Testis (tissue), 3 donors: Measurements from ENCODE around the gene ST8SIA6. TPM values are rescaled to one million over a fixed set of nuclear protein-coding genes. Genes with fewer than 3 reads are reported as not detected.

Source experiments
- DNase-seq: peaks from one replicate; pipeline ENCODE4 v3.0.0-alpha.2; 2019
- H3K27ac ChIP-seq, 2 donors: fragments of 200-600 bp; sonication (generic); one replicate each; pipeline ENCODE4 v1.5.1; 2019
- H3K27me3 ChIP-seq: fragments of 200-600 bp; sonication (generic); one replicate; pipeline ENCODE4 v1.5.1; 2019
- H3K36me3 ChIP-seq: fragments of 200-600 bp; sonication (generic); one replicate; pipeline ENCODE4 v1.5.1; 2017; ENCODE audit warnings: low read depth; ENCODE audit errors: missing control alignments
- H3K4me1 ChIP-seq: fragments of 200-600 bp; sonication (generic); one replicate; pipeline ENCODE4 v1.5.1; 2019
- H3K4me3 ChIP-seq, 2 donors: fragments of 200-600 bp; sonication (generic); one replicate each; pipeline ENCODE4 v1.5.1; 2017 to 2019
- H3K9me3 ChIP-seq: fragments of 200-600 bp; sonication (generic); one replicate; pipeline ENCODE4 v1.5.1; 2017
- POLR2A ChIP-seq: fragments of 450-650 bp; IDR thresholded peaks from one replicate; pipeline ENCODE4 v1.6.1; 2017; ENCODE audit warnings: antibody characterized with exemption, mild to moderate bottlenecking, moderate library complexity
- WGBS, 2 donors: methylation state at CpG; one replicate each; pipeline ENCODE4 v1.1.5; 2018; 5-methylcytosine and 5-hydroxymethylcytosine counted together
- intact Hi-C: fragments of 100-400 bp; cut with DNase I; formaldehyde crosslinking; loops from one replicate; pipeline ENCODE4 v1.15.1; 2023; ENCODE audit warnings: low total_unique reads
- polyA plus RNA-seq: library from polyadenylated mRNA; stranded (reverse); fragments of 350-450 nt; fragmentation: Illumina TruSeq; extraction: RNeasy Lipid Tissue Mini Kit (QIAGEN cat#74804); gene quantifications from one replicate; pipeline ENCODE4 v1.2.3, GENCODE V29; 2014; ENCODE audit warnings: low read depth, low replicate concordance; ENCODE audit not compliant: insufficient read depth
- total RNA-seq, 2 donors: library from RNA; depleted of rRNA; stranded (reverse); fragments of >200 nt; gene quantifications; one replicate each; pipeline ENCODE4 v1.2.3, GENCODE V29; 2016
- TF ChIP-seq, protein P1 (sequence below), 3 experiments: fragments of 450-650 bp in 2 of 3; fragments of 200-600 bp in 1 of 3; sonication (generic) in 1 of 3; IDR thresholded peaks; one replicate each; pipeline ENCODE4 v1.5.1; 2016 to 2019; ENCODE audit warnings: antibody characterized with exemption in 3 of 3, mild to moderate bottlenecking in 2 of 3, moderate library complexity in 1 of 3

The ST8SIA6 gene
- total and polyA plus RNA-seq, 3 donors from 2014 or later = 0.84 to 1.6 (median 0.87) TPM

- intact Hi-C loops = loop anchor here (10.0 kb wide), 1 partner anchor 591 kb away; no protein-coding TSS in a partner anchor
- Histone ChIP-seq H3K27ac (no peak overlapping the region), H3K9me3 (no peaks in the 10 kb centered on the region), H3K4me1 (no peaks in the 10 kb centered on the region), H3K27me3 (no peaks in the 10 kb centered on the region), H3K36me3 (no peaks in the 10 kb centered on the region), H3K4me3 (no peak overlapping the region)
- DNase-seq = no peak
- 85 to 88% methylated on average over 4 of the region's 4 CpGs for WGBS, 2 donors
- TF ChIP-seq POLR2A = no peak
- TF ChIP-seq, protein P1, sequence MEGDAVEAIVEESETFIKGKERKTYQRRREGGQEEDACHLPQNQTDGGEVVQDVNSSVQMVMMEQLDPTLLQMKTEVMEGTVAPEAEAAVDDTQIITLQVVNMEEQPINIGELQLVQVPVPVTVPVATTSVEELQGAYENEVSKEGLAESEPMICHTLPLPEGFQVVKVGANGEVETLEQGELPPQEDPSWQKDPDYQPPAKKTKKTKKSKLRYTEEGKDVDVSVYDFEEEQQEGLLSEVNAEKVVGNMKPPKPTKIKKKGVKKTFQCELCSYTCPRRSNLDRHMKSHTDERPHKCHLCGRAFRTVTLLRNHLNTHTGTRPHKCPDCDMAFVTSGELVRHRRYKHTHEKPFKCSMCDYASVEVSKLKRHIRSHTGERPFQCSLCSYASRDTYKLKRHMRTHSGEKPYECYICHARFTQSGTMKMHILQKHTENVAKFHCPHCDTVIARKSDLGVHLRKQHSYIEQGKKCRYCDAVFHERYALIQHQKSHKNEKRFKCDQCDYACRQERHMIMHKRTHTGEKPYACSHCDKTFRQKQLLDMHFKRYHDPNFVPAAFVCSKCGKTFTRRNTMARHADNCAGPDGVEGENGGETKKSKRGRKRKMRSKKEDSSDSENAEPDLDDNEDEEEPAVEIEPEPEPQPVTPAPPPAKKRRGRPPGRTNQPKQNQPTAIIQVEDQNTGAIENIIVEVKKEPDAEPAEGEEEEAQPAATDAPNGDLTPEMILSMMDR (IDR thresholded peaks at IDR 0.05) = no peak
Measured at GRCh38 chr10:17435953-17436352, 18.4 kb downstream of the ST8SIA6 start.

DNA sequence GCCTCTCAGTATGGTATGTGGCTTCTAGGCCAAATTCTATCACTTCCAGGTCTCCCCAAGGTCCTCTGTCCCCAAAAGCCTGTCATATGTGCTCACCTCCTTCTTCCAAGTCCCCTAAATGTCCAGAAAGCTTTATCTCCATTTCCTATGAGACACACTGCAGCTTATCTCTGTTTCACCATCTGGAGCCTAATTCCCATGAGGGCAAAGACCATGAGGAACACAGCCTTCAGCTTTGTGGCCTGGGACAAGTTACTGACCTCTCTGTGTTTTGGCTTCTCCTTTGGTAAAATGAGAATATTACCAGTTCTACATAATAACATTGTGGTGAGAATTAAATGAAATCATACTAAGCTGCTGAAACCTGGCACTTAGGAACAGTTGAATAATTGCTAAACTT is 19.2 kb downstream of the ST8SIA6 start:
- TF ChIP-seq POLR2A = no peak
- DNase-seq = no peak
- Histone ChIP-seq H3K4me1 (no peaks in the 10 kb centered on the region), H3K27me3 (no peaks in the 10 kb centered on the region), H3K9me3 (no peaks in the 10 kb centered on the region), H3K27ac (no peak overlapping the region), H3K36me3 (no peaks in the 10 kb centered on the region), H3K4me3 (no peak overlapping the region)
- intact Hi-C loops = loop anchor here (10.0 kb wide), 1 partner anchor 590 kb away; no protein-coding TSS in a partner anchor

GRCh38 chr10:17432723-17433122 is 21.7 kb downstream of the ST8SIA6 start:
- TF ChIP-seq POLR2A = no peak
- TF ChIP-seq, protein P1 (IDR thresholded peaks at IDR 0.05) = no peak
- intact Hi-C loops = loop anchor here (10.0 kb wide), 1 partner anchor 588 kb away; no protein-coding TSS in a partner anchor

DNA sequence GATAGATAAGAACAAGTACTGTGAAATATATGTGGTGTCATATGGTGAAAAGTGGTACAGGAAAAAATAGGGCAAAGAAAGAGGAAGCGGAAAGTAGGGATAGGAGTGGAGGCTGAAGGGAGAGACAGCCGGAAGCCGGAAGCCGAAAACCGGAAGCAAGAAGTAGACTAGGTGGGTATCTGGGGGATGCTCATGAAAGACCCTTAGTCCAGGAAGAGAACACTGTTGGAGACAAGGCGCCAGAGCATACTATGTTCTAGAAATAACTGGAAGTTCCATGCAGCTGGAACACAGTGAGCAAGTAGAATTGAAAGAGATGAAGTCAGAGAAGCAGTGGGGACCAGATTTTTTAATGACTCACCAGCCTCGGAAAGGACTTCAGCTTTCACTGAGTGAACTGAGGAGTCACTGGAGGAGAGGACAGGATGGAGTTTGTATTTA is 22.5 kb downstream of the ST8SIA6 start:
- Histone ChIP-seq H3K27ac (no peak overlapping the region), H3K9me3 (no peaks in the 10 kb centered on the region), H3K4me1 (peaks cover 4% of the 10 kb centered on the region), H3K36me3 (no peaks in the 10 kb centered on the region), H3K4me3 (peak overlapping the region in 1 of 2 donors; percentile 11), H3K27me3 (no peaks in the 10 kb centered on the region)
- TF ChIP-seq, protein P1 (IDR thresholded peaks at IDR 0.05) = no peak
- no peak for TF ChIP-seq POLR2A
- intact Hi-C loops = loop anchor here (10.0 kb wide), 1 partner anchor 587 kb away; no protein-coding TSS in a partner anchor
- DNase-seq = peak; percentile 30
- WGBS, 2 donors = 42 to 53% methylated on average over 7 of the region's 7 CpGs

More at GRCh38 chr10:17432723-17433122, 21.7 kb downstream of the ST8SIA6 start:
- Histone ChIP-seq H3K4me1 (no peaks in the 10 kb centered on the region), H3K36me3 (no peaks in the 10 kb centered on the region), H3K4me3 (no peak overlapping the region), H3K27me3 (no peaks in the 10 kb centered on the region), H3K27ac (no peak overlapping the region), H3K9me3 (no peaks in the 10 kb centered on the region)
- DNase-seq = no peak
- 69 to 79% methylated on average over 6 of the region's 6 CpGs for WGBS, 2 donors

DNA sequence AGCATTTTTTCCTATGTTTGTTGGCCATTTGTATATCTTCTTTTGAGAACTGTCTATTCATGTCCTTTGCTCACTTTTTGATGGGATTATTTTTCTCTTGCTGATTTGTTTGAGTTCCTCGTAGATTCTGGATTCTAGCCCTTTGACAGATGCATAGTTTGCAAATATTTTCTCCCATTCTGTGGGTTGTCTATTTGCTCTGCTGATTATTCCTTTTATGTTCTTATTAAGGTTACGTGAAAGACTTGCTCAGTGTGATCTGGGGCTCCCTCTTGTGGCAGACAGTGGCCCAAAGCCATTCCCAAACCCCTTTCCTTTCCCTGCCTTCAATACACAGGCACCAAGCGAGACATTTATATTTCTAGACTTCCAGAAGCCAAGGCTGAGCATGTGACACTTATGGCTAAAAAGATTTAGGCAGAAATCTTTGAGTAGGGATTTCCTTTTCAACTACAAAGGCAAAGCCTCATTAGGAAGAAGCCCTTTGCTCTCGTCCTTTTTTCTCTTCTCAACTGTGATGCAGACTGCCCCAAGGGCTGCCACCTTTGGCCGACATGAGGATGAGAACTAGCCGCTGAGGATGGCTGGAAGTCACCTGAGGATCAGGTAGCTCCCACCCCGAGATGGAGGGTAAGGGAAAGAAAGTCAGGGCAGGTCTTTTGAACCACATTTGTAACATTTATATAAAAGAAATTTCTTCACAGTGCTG is 23.6 kb downstream of the ST8SIA6 start:
- no peaks in the 10 kb centered on the region for H3K36me3 ChIP-seq
- H3K27ac ChIP-seq = no peak overlapping the region
- no peak overlapping the region for H3K4me3 ChIP-seq
- no peak for TF ChIP-seq POLR2A
- TF ChIP-seq, protein P1 (IDR thresholded peaks at IDR 0.05) = peak; percentile 71 to 83 (median 78)
- intact Hi-C loops = loop anchor here (10.0 kb wide), 1 partner anchor 586 kb away; no protein-coding TSS in a partner anchor
- peak; percentile 88 for DNase-seq
- 23 to 26% methylated on average over 7 of the region's 7 CpGs for WGBS, 2 donors
- peaks cover 4% of the 10 kb centered on the region for H3K4me1 ChIP-seq
- H3K9me3 ChIP-seq = no peaks in the 10 kb centered on the region
- H3K27me3 ChIP-seq = no peaks in the 10 kb centered on the region
